ENCODE data around the gene CUX1.

Gene CUX1

DNA sequence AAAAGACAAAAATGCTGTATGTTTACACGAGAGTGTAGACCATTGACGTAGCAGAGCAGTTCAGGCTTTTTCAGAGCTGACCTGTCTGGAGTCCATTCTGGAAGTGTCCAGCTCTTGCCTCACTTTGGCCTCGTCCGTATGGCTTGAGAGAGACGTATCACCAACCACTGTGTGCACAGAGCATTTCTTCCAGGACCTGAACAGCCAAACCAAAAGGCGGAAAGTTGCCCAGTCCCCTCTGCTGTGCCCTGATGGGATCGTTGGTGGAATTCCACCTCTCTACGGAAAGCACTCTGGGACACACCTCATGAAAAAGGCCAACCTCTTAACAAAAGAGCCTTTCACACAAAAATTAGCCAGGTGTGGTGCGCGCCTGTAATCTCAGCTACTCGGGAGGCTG is 284.5 kb downstream of the CUX1 start:
- no peak overlapping the region for H3K4me3 ChIP-seq (ENCODE audit: low read depth, low read length)
- no peaks in the 10 kb centered on the region for H3K9me3 ChIP-seq
- no peaks in the 10 kb centered on the region for H3K4me1 ChIP-seq
- no peak for DNase-seq
- H3K36me3 ChIP-seq = peaks cover 19% of the 10 kb centered on the region
- no peaks in the 10 kb centered on the region for H3K27me3 ChIP-seq
- TF ChIP-seq, protein P1, sequence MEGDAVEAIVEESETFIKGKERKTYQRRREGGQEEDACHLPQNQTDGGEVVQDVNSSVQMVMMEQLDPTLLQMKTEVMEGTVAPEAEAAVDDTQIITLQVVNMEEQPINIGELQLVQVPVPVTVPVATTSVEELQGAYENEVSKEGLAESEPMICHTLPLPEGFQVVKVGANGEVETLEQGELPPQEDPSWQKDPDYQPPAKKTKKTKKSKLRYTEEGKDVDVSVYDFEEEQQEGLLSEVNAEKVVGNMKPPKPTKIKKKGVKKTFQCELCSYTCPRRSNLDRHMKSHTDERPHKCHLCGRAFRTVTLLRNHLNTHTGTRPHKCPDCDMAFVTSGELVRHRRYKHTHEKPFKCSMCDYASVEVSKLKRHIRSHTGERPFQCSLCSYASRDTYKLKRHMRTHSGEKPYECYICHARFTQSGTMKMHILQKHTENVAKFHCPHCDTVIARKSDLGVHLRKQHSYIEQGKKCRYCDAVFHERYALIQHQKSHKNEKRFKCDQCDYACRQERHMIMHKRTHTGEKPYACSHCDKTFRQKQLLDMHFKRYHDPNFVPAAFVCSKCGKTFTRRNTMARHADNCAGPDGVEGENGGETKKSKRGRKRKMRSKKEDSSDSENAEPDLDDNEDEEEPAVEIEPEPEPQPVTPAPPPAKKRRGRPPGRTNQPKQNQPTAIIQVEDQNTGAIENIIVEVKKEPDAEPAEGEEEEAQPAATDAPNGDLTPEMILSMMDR (IDR thresholded peaks at IDR 0.05; ENCODE audit: low read depth, low read length) = no peak

- Histone ChIP-seq H3K27me3 (no peaks in the 10 kb centered on the region), H3K4me1 (no peaks in the 10 kb centered on the region), H3K9me3 (no peaks in the 10 kb centered on the region), H3K36me3 (peaks cover 20% of the 10 kb centered on the region), H3K4me3 (ENCODE audit: low read depth, low read length) (no peak overlapping the region)
- DNase-seq = no peak
- TF ChIP-seq, protein P1 (IDR thresholded peaks at IDR 0.05; ENCODE audit: low read depth, low read length) = no peak
Measured at GRCh38 chr7:102103027-102103372, 285.6 kb downstream of the CUX1 start.

- Histone ChIP-seq H3K4me3 (ENCODE audit: low read depth, low read length) (no peak overlapping the region), H3K9me3 (no peaks in the 10 kb centered on the region), H3K27me3 (no peaks in the 10 kb centered on the region), H3K4me1 (no peaks in the 10 kb centered on the region), H3K36me3 (peaks cover 20% of the 10 kb centered on the region)
- TF ChIP-seq, protein P1 (IDR thresholded peaks at IDR 0.05; ENCODE audit: low read depth, low read length) = no peak
- DNase-seq = no peak
Measured at GRCh38 chr7:102104245-102104644, 286.8 kb downstream of the CUX1 start.

DNA sequence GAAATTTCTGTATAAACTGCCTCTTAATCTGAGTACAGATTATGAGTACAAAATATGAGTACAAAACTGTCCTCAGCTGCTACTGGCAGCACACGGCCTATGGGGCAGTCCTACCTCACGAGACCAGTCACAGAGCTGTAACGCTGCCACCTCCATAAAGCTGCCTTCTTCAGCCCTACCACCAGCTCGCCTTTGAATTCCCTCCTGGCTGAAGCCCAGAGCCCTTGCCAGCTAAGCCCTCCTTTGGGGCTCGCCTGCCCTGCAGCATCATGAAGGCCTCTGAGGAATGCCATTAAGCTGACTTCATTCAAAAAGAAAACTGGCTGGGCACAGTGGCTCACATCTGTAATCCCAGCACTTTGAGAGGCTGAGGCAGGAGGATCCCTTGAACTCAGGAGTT is 289.2 kb downstream of the CUX1 start:
- Histone ChIP-seq H3K4me1 (no peaks in the 10 kb centered on the region), H3K9me3 (no peaks in the 10 kb centered on the region), H3K36me3 (peaks cover 23% of the 10 kb centered on the region), H3K4me3 (ENCODE audit: low read depth, low read length) (no peak overlapping the region), H3K27me3 (no peaks in the 10 kb centered on the region)
- TF ChIP-seq, protein P1 (IDR thresholded peaks at IDR 0.05; ENCODE audit: low read depth, low read length) = no peak
- DNase-seq = no peak

GRCh38 chr7:102107474-102108104 is 290.2 kb downstream of the CUX1 start:
- Histone ChIP-seq H3K9me3 (no peaks in the 10 kb centered on the region), H3K27me3 (no peaks in the 10 kb centered on the region), H3K4me1 (no peaks in the 10 kb centered on the region), H3K4me3 (ENCODE audit: low read depth, low read length) (no peak overlapping the region), H3K36me3 (peaks cover 25% of the 10 kb centered on the region)
- TF ChIP-seq, protein P1 (IDR thresholded peaks at IDR 0.05; ENCODE audit: low read depth, low read length) = no peak
- DNase-seq = no peak

- no peak for DNase-seq
- H3K9me3 ChIP-seq = no peaks in the 10 kb centered on the region
- peaks cover 32% of the 10 kb centered on the region for H3K36me3 ChIP-seq
- H3K27me3 ChIP-seq = no peaks in the 10 kb centered on the region
- no peaks in the 10 kb centered on the region for H3K4me1 ChIP-seq
- no peak overlapping the region for H3K4me3 ChIP-seq (ENCODE audit: low read depth, low read length)
- TF ChIP-seq, protein P1 (IDR thresholded peaks at IDR 0.05; ENCODE audit: low read depth, low read length) = no peak
Measured at GRCh38 chr7:102111061-102112041, 293.9 kb downstream of the CUX1 start.

All from BE2C (cell line).